Activated T-cell treated with anti-CD3 and anti-CD28 coated beads, Interleukin-2, amount 50 U/mL, for 72 hours (primary cell): ENCODE data around the gene FGF14. TPM values are rescaled to one million over a fixed set of nuclear protein-coding genes. Genes with fewer than 3 reads are reported as not detected.
"Not testable (repeated sequence)": the region's sequence is repeated elsewhere in the genome, so short reads cannot be mapped to it uniquely, and the experiment has no call there.

Source experiments
- ATAC-seq, 2 donors: fragments of 150-1000 bp; cut with Tn5 transposase; replicated peaks in 1 of 2; 2 replicates each; pipeline ENCODE4 v1.10.0; 2021; ENCODE audit warnings: moderate library complexity in 2 of 2, mild to moderate bottlenecking in 1 of 2
- DNase-seq, 2 donors: peaks; one replicate each; pipeline ENCODE4 v3.0.0; 2021 to 2022; ENCODE audit warnings: mixed read lengths in 1 of 2
- H3K27ac Mint-ChIP-seq: one replicate; pipeline ENCODE4 v1.8.0; 2022; ENCODE audit warnings: mild to moderate bottlenecking, moderate library complexity, mixed read lengths
- H3K27me3 Mint-ChIP-seq: one replicate; pipeline ENCODE4 v1.8.0; 2022; ENCODE audit warnings: low read depth, mixed read lengths
- H3K36me3 Mint-ChIP-seq, 2 donors: one replicate each; pipeline ENCODE4 v1.8.0; 2022; ENCODE audit warnings: mixed read lengths in 2 of 2, mild to moderate bottlenecking in 1 of 2; ENCODE audit not compliant: insufficient read depth in 2 of 2
- H3K4me1 Mint-ChIP-seq: one replicate; pipeline ENCODE4 v1.8.0; 2022; ENCODE audit warnings: low read depth, mixed read lengths
- H3K4me3 Mint-ChIP-seq, 2 donors: one replicate each; pipeline ENCODE4 v1.8.0; 2022; ENCODE audit warnings: mild to moderate bottlenecking in 2 of 2, mixed read lengths in 2 of 2, moderate library complexity in 2 of 2
- H3K9me3 Mint-ChIP-seq, 2 donors: one replicate each; pipeline ENCODE4 v1.8.0; 2022; ENCODE audit warnings: mixed read lengths in 2 of 2
- total RNA-seq, 2 donors: library from RNA; stranded (reverse); gene quantifications; one replicate each; pipeline ENCODE4 v1.2.3, GENCODE V29; 2022

FGF14 gene
- total RNA-seq, 2 donors from 2014 or later = 0.23 TPM; not detected in 1

GRCh38 chr13:102141625-102142472 lies 260.0 kb downstream of the FGF14 start:
- Mint-ChIP-seq H3K36me3 (no peaks in the 10 kb centered on the region), H3K9me3 (no peaks in the 10 kb centered on the region), H3K4me3 (no peak overlapping the region), H3K4me1 (no peaks in the 10 kb centered on the region), H3K27me3 (no peaks in the 10 kb centered on the region), H3K27ac (no peak overlapping the region)
- no peak for DNase-seq
- ATAC-seq = no peak

- DNase-seq = no peak
- H3K36me3 Mint-ChIP-seq = no peaks in the 10 kb centered on the region
- no peak overlapping the region for H3K27ac Mint-ChIP-seq
- H3K4me1 Mint-ChIP-seq = no peaks in the 10 kb centered on the region
- no peaks in the 10 kb centered on the region for H3K27me3 Mint-ChIP-seq
- H3K9me3 Mint-ChIP-seq = no peaks in the 10 kb centered on the region
- no peak overlapping the region for H3K4me3 Mint-ChIP-seq
- ATAC-seq = no peak
Measured at GRCh38 chr13:102139626-102140025, 262.2 kb downstream of the FGF14 start.

DNA sequence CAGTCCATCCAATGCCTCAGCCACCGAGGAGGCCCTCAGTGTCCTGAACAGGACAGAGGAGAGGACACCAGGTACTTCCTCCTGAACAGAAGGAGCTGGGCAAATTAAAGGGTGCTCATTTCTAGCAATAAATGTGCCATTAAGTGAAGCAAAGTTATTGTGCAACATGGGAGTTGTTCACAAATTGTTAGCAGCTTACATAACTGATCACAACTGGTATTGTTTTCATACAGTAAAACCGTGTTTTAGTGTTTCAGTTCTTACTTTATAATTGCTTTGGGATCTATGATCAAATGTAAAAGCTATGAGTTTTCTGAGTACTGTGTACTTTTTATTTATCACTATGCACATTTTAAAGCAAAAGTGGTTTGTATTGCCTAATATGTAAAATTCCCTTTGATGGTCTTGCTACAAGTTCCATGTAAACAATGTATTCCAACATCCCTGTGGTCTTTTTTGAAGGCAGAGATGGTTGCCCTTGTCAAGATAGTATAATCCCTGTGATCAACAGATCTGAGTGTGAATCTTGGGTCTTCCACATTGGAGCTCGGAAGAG lies 263.1 kb downstream of the FGF14 start:
- no peak overlapping the region for H3K27ac Mint-ChIP-seq
- no peaks in the 10 kb centered on the region for H3K27me3 Mint-ChIP-seq
- DNase-seq (no peak), ATAC-seq (no peak)
- no peaks in the 10 kb centered on the region for H3K36me3 Mint-ChIP-seq
- no peaks in the 10 kb centered on the region for H3K9me3 Mint-ChIP-seq
- no peak overlapping the region for H3K4me3 Mint-ChIP-seq
- no peaks in the 10 kb centered on the region for H3K4me1 Mint-ChIP-seq

DNA sequence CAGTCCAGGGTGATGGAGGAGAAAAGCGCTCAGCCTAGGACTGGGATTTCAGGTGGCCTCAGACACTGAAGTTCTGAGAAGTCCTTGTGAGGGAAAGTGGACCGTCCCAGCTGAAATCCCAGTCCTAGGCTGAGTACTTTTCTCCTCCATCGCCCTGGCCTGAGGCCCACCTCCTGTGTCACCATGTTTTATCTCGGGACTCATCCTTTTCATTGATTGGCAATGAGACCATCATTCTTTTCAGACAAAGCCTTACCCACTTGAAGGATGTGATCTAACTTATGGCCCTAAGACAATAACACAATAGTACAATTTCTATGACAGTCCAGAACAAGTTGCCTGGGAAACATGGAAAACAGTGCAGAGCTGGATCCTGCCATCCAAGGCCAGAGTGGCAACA lies 263.9 kb downstream of the FGF14 start:
- H3K27ac Mint-ChIP-seq, H3K36me3 Mint-ChIP-seq, ATAC-seq, H3K4me1 Mint-ChIP-seq, H3K9me3 Mint-ChIP-seq, H3K27me3 Mint-ChIP-seq, DNase-seq, H3K4me3 Mint-ChIP-seq: not testable (repeated sequence)

- H3K36me3 Mint-ChIP-seq = no peaks in the 10 kb centered on the region
- H3K4me1 Mint-ChIP-seq = no peaks in the 10 kb centered on the region
- no peak overlapping the region for H3K4me3 Mint-ChIP-seq
- no peaks in the 10 kb centered on the region for H3K9me3 Mint-ChIP-seq
- H3K27ac Mint-ChIP-seq = no peak overlapping the region
- DNase-seq (no peak), ATAC-seq (no peak)
- H3K27me3 Mint-ChIP-seq = no peaks in the 10 kb centered on the region
Measured at GRCh38 chr13:102136735-102137296, 265.0 kb downstream of the FGF14 start.

DNA sequence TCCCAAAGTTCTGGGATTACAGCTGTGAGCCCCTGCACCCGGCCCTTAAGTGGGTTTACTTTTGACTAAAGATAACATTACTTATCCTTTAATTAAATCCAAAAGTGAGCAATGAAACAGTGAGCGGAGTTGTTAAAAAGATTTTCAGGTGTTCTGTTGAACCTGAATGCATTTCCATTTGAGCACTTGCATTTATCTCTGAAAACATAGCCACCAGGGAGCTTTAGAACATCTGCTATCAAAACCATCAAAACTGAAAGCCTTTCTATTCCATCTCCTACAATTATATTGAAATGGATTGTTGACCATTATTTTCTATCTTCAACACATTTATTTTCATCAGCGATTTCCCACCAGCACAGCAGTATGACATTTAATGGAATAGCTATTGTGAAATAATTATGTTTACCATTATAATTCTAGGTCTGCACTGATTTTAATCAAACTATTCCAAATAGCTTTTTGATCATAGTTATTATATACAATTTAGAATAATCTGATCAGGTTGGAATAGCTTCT lies 269.0 kb downstream of the FGF14 start:
- H3K27me3 Mint-ChIP-seq = no peaks in the 10 kb centered on the region
- H3K4me1 Mint-ChIP-seq = no peaks in the 10 kb centered on the region
- H3K9me3 Mint-ChIP-seq = no peaks in the 10 kb centered on the region
- ATAC-seq (no peak), DNase-seq (no peak)
- no peaks in the 10 kb centered on the region for H3K36me3 Mint-ChIP-seq
- H3K27ac Mint-ChIP-seq = no peak overlapping the region
- no peak overlapping the region for H3K4me3 Mint-ChIP-seq

GRCh38 chr13:102131246-102131645 lies 270.6 kb downstream of the FGF14 start:
- no peaks in the 10 kb centered on the region for H3K9me3 Mint-ChIP-seq
- no peak overlapping the region for H3K4me3 Mint-ChIP-seq
- no peaks in the 10 kb centered on the region for H3K36me3 Mint-ChIP-seq
- no peaks in the 10 kb centered on the region for H3K27me3 Mint-ChIP-seq
- no peak overlapping the region for H3K27ac Mint-ChIP-seq
- H3K4me1 Mint-ChIP-seq = no peaks in the 10 kb centered on the region
- no peak for DNase-seq
- no peak for ATAC-seq

- Mint-ChIP-seq H3K4me3 (no peak overlapping the region), H3K4me1 (no peaks in the 10 kb centered on the region), H3K27ac (no peak overlapping the region), H3K27me3 (no peaks in the 10 kb centered on the region), H3K36me3 (no peaks in the 10 kb centered on the region), H3K9me3 (no peaks in the 10 kb centered on the region)
- DNase-seq (no peak), ATAC-seq (no peak)
Measured at GRCh38 chr13:102128216-102128810, 273.5 kb downstream of the FGF14 start.

- no peak overlapping the region for H3K4me3 Mint-ChIP-seq
- no peaks in the 10 kb centered on the region for H3K4me1 Mint-ChIP-seq
- no peaks in the 10 kb centered on the region for H3K36me3 Mint-ChIP-seq
- H3K9me3 Mint-ChIP-seq = no peaks in the 10 kb centered on the region
- ATAC-seq (no peak), DNase-seq (no peak)
- no peak overlapping the region for H3K27ac Mint-ChIP-seq
- no peaks in the 10 kb centered on the region for H3K27me3 Mint-ChIP-seq
Measured at GRCh38 chr13:102127153-102127552, 274.7 kb downstream of the FGF14 start.

DNA sequence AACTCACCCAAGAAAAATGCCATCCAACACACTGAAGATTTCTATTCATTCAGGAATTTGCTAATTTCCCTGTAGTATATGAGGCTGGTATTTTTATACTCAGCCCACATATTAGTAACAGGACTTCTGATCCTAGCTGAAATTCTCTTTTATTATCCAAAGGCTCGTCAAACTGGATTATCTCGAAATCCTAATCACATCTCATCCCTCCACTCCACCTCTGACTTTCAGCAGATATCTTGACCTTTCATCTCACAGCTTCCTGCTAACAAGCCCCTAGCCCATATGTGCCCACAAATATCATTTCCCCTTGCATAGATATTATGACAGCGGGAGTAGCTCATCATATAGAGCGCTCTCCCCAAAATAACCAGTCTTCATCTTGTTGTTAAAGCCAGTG lies 279.7 kb downstream of the FGF14 start:
- Mint-ChIP-seq H3K36me3 (no peaks in the 10 kb centered on the region), H3K4me3 (no peak overlapping the region), H3K27me3 (no peaks in the 10 kb centered on the region), H3K27ac (no peak overlapping the region), H3K4me1 (no peaks in the 10 kb centered on the region), H3K9me3 (no peaks in the 10 kb centered on the region)
- no peak for DNase-seq
- no peak for ATAC-seq

DNA sequence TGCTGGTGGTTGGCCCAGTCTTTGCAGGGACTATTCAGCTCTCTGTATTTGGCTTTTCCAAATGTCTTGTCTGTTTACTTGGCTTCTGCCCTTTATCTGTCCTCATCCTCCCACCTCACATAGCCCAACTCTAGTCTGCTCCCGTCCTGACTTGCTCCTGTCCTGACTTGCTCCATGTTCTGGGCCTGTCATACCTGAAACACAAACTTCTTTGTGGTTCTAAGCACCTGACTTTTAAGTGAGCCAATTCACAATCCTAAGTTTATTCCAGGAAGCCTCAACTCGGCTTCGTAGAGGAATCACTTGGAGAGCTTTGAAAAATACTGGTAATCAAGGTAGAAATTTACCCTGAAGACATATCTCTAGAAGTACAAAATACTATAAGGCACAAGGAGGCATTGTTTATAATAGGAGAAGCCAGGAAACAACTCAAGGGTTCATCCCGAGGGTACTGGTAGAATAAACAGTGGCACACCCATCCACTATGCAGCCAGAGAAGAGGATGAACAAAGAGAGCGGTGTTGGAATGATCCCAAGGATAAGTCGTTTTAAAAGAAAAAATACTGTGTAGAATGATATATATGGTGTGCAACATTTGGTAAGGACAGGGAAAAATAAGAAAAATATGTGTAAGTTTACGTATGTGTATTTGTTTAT lies 284.5 kb downstream of the FGF14 start:
- Mint-ChIP-seq H3K9me3 (no peaks in the 10 kb centered on the region), H3K4me1 (no peaks in the 10 kb centered on the region), H3K27ac (no peak overlapping the region), H3K27me3 (no peaks in the 10 kb centered on the region), H3K36me3 (no peaks in the 10 kb centered on the region), H3K4me3 (no peak overlapping the region)
- no peak for DNase-seq
- ATAC-seq = no peak

DNA sequence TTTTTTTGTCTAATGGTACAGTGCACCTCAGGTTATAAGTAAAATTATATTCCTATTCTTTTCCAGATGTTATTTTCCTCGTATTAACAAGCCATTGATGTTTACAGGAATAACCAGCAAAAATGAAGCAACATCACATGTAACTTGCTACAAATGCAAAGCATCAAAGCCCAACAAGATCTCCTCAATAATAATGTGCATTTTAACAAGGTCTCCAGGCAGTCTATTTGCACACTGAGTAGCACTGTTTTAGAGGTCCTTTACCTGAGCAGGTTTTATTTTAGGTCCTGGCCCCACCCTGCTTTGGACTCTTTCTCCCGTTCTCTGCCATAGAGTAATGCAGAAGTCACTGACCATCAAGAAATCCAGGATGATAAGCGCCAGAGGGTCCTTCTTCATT lies 298.4 kb downstream of the FGF14 start:
- no peak for ATAC-seq
- no peaks in the 10 kb centered on the region for H3K4me1 Mint-ChIP-seq
- peaks cover 0 to 3% of the 10 kb centered on the region in 2 donors for H3K9me3 Mint-ChIP-seq
- no peak for DNase-seq
- H3K4me3 Mint-ChIP-seq = no peak overlapping the region
- no peak overlapping the region for H3K27ac Mint-ChIP-seq
- no peaks in the 10 kb centered on the region for H3K27me3 Mint-ChIP-seq
- H3K36me3 Mint-ChIP-seq = no peaks in the 10 kb centered on the region

GRCh38 chr13:102100234-102100633 lies 301.6 kb downstream of the FGF14 start:
- Mint-ChIP-seq H3K27ac (no peak overlapping the region), H3K27me3 (no peaks in the 10 kb centered on the region), H3K4me1 (no peaks in the 10 kb centered on the region), H3K4me3 (no peak overlapping the region), H3K9me3 (peaks cover 0 to 3% of the 10 kb centered on the region in 2 donors), H3K36me3 (no peaks in the 10 kb centered on the region)
- no peak for DNase-seq
- ATAC-seq = no peak
